ENCODE results near the gene SLC16A7.

SLC16A7 gene

GRCh38 chr12:59736786-59737185 lies 141.0 kb downstream of the SLC16A7 start:
- no peaks in the 10 kb centered on the region for H3K27me3 ChIP-seq (ENCODE audit: insufficient read depth, low read length, poor library complexity)
- 0 out of 2 replicates have a peak, but pooled peaks cover 6% of the 10 kb centered on the region for H3K36me3 ChIP-seq (ENCODE audit: insufficient read depth, low read length)
- TF ChIP-seq, protein P1, sequence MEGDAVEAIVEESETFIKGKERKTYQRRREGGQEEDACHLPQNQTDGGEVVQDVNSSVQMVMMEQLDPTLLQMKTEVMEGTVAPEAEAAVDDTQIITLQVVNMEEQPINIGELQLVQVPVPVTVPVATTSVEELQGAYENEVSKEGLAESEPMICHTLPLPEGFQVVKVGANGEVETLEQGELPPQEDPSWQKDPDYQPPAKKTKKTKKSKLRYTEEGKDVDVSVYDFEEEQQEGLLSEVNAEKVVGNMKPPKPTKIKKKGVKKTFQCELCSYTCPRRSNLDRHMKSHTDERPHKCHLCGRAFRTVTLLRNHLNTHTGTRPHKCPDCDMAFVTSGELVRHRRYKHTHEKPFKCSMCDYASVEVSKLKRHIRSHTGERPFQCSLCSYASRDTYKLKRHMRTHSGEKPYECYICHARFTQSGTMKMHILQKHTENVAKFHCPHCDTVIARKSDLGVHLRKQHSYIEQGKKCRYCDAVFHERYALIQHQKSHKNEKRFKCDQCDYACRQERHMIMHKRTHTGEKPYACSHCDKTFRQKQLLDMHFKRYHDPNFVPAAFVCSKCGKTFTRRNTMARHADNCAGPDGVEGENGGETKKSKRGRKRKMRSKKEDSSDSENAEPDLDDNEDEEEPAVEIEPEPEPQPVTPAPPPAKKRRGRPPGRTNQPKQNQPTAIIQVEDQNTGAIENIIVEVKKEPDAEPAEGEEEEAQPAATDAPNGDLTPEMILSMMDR (IDR thresholded peaks at IDR 0.05; ENCODE audit: borderline replicate concordance, extremely low read depth, low read length, poor library complexity, severe bottlenecking) = no peak
- TF ChIP-seq EZH2 (IDR thresholded peaks at IDR 0.05; ENCODE audit: borderline replicate concordance, low read depth, low read length, severe bottlenecking) = no peak
- no peaks in the 10 kb centered on the region for H3K79me2 ChIP-seq (ENCODE audit: insufficient read depth, low read length)
- no peaks in the 10 kb centered on the region for H4K20me1 ChIP-seq (ENCODE audit: insufficient read depth, low read length)
- DNase-seq = no peak
- no peak overlapping the region for H3K4me3 ChIP-seq (ENCODE audit: low read depth in 1 of 2, low read length in 2 of 2)
- no peaks in the 10 kb centered on the region for H3K9me3 ChIP-seq (ENCODE audit: insufficient read depth, low read length, severe bottlenecking)
- no peaks in the 10 kb centered on the region for H3K4me1 ChIP-seq (ENCODE audit: insufficient read depth, low read length)
- no peak overlapping the region for H3K27ac ChIP-seq (ENCODE audit: low read length)
- H2AFZ ChIP-seq (ENCODE audit: low read depth, low read length) = no peak overlapping the region
- no peak overlapping the region for H3K4me2 ChIP-seq (ENCODE audit: insufficient read depth, low read length)
- ATAC-seq (ENCODE audit: insufficient read depth, low read depth) = no peak
- H3K9ac ChIP-seq (ENCODE audit: low read depth, low read length) = no peak overlapping the region

- H3K36me3 ChIP-seq (ENCODE audit: insufficient read depth, low read length) = 0 out of 2 replicates have a peak, but pooled peaks cover 6% of the 10 kb centered on the region
- H3K4me1 ChIP-seq (ENCODE audit: insufficient read depth, low read length) = no peaks in the 10 kb centered on the region
- no peak overlapping the region for H3K27ac ChIP-seq (ENCODE audit: low read length)
- H3K9me3 ChIP-seq (ENCODE audit: insufficient read depth, low read length, severe bottlenecking) = no peaks in the 10 kb centered on the region
- no peaks in the 10 kb centered on the region for H3K27me3 ChIP-seq (ENCODE audit: insufficient read depth, low read length, poor library complexity)
- H3K4me3 ChIP-seq (ENCODE audit: low read depth in 1 of 2, low read length in 2 of 2) = no peak overlapping the region
- no peak overlapping the region for H3K9ac ChIP-seq (ENCODE audit: low read depth, low read length)
- no peak overlapping the region for H3K4me2 ChIP-seq (ENCODE audit: insufficient read depth, low read length)
- no peak for DNase-seq
- no peaks in the 10 kb centered on the region for H3K79me2 ChIP-seq (ENCODE audit: insufficient read depth, low read length)
- H4K20me1 ChIP-seq (ENCODE audit: insufficient read depth, low read length) = peaks cover 3% of the 10 kb centered on the region; the same call in 1 of the 2 replicates
- no peak for TF ChIP-seq EZH2 (IDR thresholded peaks at IDR 0.05; ENCODE audit: borderline replicate concordance, low read depth, low read length, severe bottlenecking)
- TF ChIP-seq, protein P1 (IDR thresholded peaks at IDR 0.05; ENCODE audit: borderline replicate concordance, extremely low read depth, low read length, poor library complexity, severe bottlenecking) = no peak
- no peak overlapping the region for H2AFZ ChIP-seq (ENCODE audit: low read depth, low read length)
- ATAC-seq (ENCODE audit: insufficient read depth, low read depth) = peak; percentile 55; the same call in 2 of the 3 replicates
These were observed 142.1 kb downstream of the SLC16A7 start for GRCh38 chr12:59737725-59738463.

DNA sequence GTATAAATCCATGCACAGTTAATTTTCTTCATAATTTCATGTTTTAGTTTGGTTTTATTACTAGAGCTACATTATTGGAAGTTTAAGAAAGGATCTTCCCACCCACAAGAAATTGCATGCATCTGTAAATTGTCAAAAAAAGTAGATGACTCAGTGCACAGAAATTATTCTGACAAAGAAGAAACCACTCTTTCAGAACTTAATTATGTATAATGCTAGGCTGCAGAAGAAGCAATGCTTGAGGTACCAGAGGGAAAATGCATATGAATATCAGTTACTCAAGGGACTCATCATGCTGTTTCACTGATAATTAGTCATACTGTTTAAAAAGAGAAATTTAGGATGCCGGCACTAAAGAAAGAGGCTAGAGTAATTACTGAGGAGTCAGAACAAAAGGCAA lies 147.0 kb downstream of the SLC16A7 start:
- H3K9ac ChIP-seq (ENCODE audit: low read depth, low read length) = no peak overlapping the region
- no peaks in the 10 kb centered on the region for H3K79me2 ChIP-seq (ENCODE audit: insufficient read depth, low read length)
- no peak overlapping the region for H2AFZ ChIP-seq (ENCODE audit: low read depth, low read length)
- ATAC-seq (ENCODE audit: insufficient read depth, low read depth) (no peak), DNase-seq (no peak)
- H3K9me3 ChIP-seq (ENCODE audit: insufficient read depth, low read length, severe bottlenecking) = no peaks in the 10 kb centered on the region
- H3K4me1 ChIP-seq (ENCODE audit: insufficient read depth, low read length) = no peaks in the 10 kb centered on the region
- no peak overlapping the region for H3K4me3 ChIP-seq (ENCODE audit: low read depth in 1 of 2, low read length in 2 of 2)
- no peaks in the 10 kb centered on the region; the same call in 1 of the 2 replicates for H3K36me3 ChIP-seq (ENCODE audit: insufficient read depth, low read length)
- H3K27ac ChIP-seq (ENCODE audit: low read length) = no peak overlapping the region
- TF ChIP-seq, protein P1 (IDR thresholded peaks at IDR 0.05; ENCODE audit: borderline replicate concordance, extremely low read depth, low read length, poor library complexity, severe bottlenecking) = no peak
- TF ChIP-seq EZH2 (IDR thresholded peaks at IDR 0.05; ENCODE audit: borderline replicate concordance, low read depth, low read length, severe bottlenecking) = no peak
- H4K20me1 ChIP-seq (ENCODE audit: insufficient read depth, low read length) = peaks cover 3% of the 10 kb centered on the region; the same call in 1 of the 2 replicates
- H3K4me2 ChIP-seq (ENCODE audit: insufficient read depth, low read length) = no peak overlapping the region
- H3K27me3 ChIP-seq (ENCODE audit: insufficient read depth, low read length, poor library complexity) = no peaks in the 10 kb centered on the region

Data from DND-41 (cell line).